H1 (cell line): Measurements from ENCODE around the gene P2RY8. TPM values are rescaled to one million over a fixed set of nuclear protein-coding genes. Genes with fewer than 3 reads are reported as not detected.

Experiments
- CBX8 ChIP-seq: fragments of 300-800, 300-1000 bp; sonication (generic); IDR thresholded peaks from 2 replicates; pipeline ENCODE4 v1.7.1; 2016; ENCODE audit warnings: low read depth, low read length, borderline replicate concordance
- CHD1 ChIP-seq: IDR thresholded peaks from 2 replicates; pipeline ENCODE4 v1.6.1; 2012; ENCODE audit warnings: low read depth, low read length, improper control_type of control experiment
- GTF2F1 ChIP-seq: IDR thresholded peaks from 2 replicates; pipeline ENCODE4 v1.6.1; 2012; ENCODE audit warnings: low read depth, low read length, improper control_type of control experiment, borderline replicate concordance
- POLR2A ChIP-seq, 2 experiments: IDR thresholded peaks; 1 replicate in 1 of 2; 2 replicates in 1 of 2; pipeline ENCODE4 v1.6.1; 2011; ENCODE audit warnings: low read depth in 2 of 2, low read length in 2 of 2, mild to moderate bottlenecking in 2 of 2; ENCODE audit errors: control extremely low read depth in 1 of 2
- RAD21 ChIP-seq, 2 experiments: IDR thresholded peaks in 1 of 2; conservative IDR thresholded peaks in 1 of 2; 2 replicates each; pipeline ENCODE4 v1.6.1; 2011; ENCODE audit warnings: low read depth in 2 of 2, low read length in 2 of 2, improper control_type of control experiment in 1 of 2, inconsistent platforms in 1 of 2, mild to moderate bottlenecking in 1 of 2, moderate library complexity in 1 of 2
- SIN3A ChIP-seq, 2 experiments: IDR thresholded peaks in 1 of 2; conservative IDR thresholded peaks in 1 of 2; 2 replicates each; pipeline ENCODE4 v1.6.1; 2011 to 2012; ENCODE audit warnings: low read length in 2 of 2, improper control_type of control experiment in 1 of 2, low read depth in 1 of 2, mild to moderate bottlenecking in 1 of 2
- TBP ChIP-seq: IDR thresholded peaks from 2 replicates; pipeline ENCODE4 v1.6.1; 2011; ENCODE audit warnings: low read depth, low read length, improper control_type of control experiment
- ZNF274 ChIP-seq: IDR thresholded peaks from 2 replicates; pipeline ENCODE4 v1.7.0; 2012; ENCODE audit warnings: low read length, borderline replicate concordance; ENCODE audit errors: extremely low read depth
- polyA plus RNA-seq, 7 experiments: library from polyadenylated mRNA; depleted of rRNA in 3 of 7; stranded (reverse) in 5 of 7; unstranded in 2 of 7; fragments of >200 nt in 5 of 7; fragments of 200-250 nt in 2 of 7; gene quantifications; 1 replicate in 5 of 7; 2 replicates in 1 of 7; 4 replicates in 1 of 7; pipeline versions ENCODE4 v1.2.1 to v1.2.3, GENCODE V29; 2011 to 2013; ENCODE audit warnings: missing spikeins in 2 of 7, mixed read lengths in 2 of 7
- total RNA-seq: library from RNA; stranded (reverse); fragmentation: NEBNext Ultra II Directional; extraction: Animal tissue kit (Norgen Biotek cat#: 25700); gene quantifications from 2 replicates; pipeline ENCODE4 v1.2.1, GENCODE V29; 2021
- TF ChIP-seq, protein P1 (sequence below): IDR thresholded peaks from 2 replicates; pipeline ENCODE4 v1.6.1; 2011; ENCODE audit warnings: low read length, improper control_type of control experiment

P2RY8 gene
- total and polyA plus RNA-seq, 2 of the 8 experiments (the other 6 are each of a cell fraction or from before 2014, with no cell fraction given): 0.09 to 0.15 TPM

DNA sequence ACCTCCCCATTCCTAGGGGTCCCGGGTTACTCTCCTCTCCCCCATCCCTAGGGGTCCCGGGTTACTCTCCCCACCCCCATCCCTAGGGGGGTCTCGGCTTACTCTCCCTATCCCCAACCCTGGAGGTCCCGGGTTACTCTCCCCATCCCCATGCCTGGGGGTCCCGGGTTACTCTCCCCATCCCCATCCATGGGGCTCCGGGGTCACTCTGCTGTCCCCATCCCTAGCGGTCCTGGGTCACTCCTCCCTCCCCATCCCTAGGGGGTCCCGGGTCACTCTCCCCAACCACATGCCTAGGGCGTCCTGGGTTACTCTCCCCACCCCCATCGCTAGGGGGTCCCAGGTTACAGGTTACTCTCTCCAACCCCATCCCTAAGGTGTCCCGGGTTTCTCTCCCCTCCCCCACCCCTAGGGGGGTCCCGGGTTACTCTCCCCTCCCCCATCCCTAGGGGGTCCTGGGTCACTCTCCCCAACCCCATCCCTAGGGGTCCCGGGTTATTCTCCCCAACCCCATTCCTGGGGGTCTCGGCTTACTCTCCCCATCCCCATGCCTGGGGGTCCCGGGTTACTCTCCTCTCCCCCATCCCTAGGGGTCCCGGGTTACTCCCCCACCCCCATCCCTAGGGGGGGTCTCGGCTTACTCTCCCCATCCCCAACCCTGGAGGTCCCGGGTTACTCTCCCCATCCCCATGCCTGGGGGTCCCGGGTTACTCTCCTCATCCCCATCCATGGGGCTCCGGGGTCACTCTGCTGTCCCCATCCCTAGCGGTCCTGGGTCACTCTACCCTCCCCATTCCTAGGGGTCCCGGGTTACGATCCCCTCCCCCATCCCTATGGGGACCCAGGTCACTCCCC lies 85.1 kb downstream of the P2RY8 start (continued):
- TF ChIP-seq SIN3A (conservative IDR thresholded peaks at IDR 0.05 in 1 of 2, IDR thresholded peaks at IDR 0.05 in 1 of 2; ENCODE audit: low read depth in 1 of 2, low read length in 2 of 2) (no peak), CBX8 (no peak), TBP (no peak), GTF2F1 (no peak), RAD21 (IDR thresholded peaks at IDR 0.05 in 1 of 2, conservative IDR thresholded peaks at IDR 0.05 in 1 of 2; ENCODE audit: low read depth in 2 of 2, low read length in 2 of 2) (no peak), CHD1 (no peak), ZNF274 (no peak), POLR2A (IDR thresholded peaks at IDR 0.05; ENCODE audit: control extremely low read depth in 1 of 2, low read depth in 2 of 2, low read length in 2 of 2) (no peak)
- TF ChIP-seq, protein P1, sequence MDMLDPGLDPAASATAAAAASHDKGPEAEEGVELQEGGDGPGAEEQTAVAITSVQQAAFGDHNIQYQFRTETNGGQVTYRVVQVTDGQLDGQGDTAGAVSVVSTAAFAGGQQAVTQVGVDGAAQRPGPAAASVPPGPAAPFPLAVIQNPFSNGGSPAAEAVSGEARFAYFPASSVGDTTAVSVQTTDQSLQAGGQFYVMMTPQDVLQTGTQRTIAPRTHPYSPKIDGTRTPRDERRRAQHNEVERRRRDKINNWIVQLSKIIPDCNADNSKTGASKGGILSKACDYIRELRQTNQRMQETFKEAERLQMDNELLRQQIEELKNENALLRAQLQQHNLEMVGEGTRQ: no peak
- TF ChIP-seq, all 59 proteins: peak for 0
